Activated CD4-positive, alpha-beta T cell treated with anti-CD3 and anti-CD28 coated beads for 48 hours (primary cell): ENCODE data around the gene YWHAH.

Experiments used
- DNase-seq: peaks from one replicate; pipeline ENCODE4 v3.0.0-alpha.2; 2020

Gene YWHAH

DNA sequence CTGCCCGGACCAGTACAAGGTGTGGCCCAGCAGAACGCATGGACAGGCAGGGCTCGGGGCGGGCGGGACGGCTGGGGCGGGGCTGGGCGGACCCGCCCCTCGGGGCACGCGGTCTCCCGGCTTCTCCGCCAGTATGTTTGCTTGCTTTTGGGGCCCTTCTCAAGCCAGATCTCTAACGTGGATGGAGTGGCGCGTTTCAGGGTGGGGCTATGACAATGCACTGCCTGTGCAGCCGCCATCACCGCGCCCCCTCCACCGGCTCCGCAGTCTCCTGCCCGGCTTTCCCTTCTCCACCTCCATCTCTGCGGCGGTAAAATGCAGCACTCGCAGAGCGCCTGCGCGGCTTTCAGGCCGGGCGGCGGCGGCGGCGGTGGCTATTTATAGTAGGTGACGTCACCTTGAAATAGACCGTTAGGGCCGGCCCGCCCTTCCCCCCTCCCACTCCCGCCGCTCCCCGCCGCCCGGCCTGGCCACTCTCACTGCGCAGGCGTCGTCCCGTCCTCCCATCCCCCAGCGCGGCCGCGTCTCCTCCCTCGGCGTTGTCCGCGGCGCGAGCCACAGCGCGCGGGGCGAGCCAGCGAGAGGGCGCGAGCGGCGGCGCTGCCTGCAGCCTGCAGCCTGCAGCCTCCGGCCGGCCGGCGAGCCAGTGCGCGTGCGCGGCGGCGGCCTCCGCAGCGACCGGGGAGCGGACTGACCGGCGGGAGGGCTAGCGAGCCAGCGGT is at the start of gene YWHAH:
Gene YWHAH (plus strand): TSS at position 558 of the 722 bp plus-strand sequence. CDS start 199 bp downstream, outside the sequence.
- DNase-seq = peak; percentile 95

DNA sequence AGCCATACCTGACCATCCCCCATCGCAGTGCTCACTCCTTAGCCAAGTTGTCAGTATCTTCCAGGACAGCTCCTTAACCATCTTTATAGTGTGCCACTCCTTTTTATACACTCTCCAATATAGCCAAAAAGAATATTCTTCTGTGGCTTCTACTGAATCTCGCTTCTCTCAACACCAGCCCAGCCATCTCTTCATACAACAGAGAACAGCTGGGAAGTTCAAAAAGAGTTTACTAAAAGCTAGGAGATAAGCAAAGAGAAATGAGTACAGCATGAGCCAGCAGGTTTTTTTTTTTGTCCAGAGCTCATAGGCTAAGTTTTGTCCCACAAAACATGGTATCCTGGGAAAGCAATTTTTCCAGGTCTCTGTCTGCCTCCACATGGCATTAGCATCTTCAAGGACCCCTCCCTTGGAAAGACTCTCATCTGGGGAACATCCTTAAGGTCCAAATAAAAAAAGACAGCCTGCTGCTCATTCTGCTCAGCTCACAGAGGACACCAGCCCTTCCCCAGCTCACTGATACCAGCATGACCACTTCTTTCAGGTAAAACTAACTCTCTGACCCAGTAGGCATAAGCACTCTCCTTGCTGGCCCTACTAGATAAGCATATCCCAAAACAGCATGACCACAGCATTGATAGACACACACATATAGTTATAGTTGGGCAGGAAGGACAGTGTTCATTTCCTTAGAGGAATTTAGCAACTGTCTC is 48.8 kb upstream of the YWHAH start:
- no peak for DNase-seq

DNA sequence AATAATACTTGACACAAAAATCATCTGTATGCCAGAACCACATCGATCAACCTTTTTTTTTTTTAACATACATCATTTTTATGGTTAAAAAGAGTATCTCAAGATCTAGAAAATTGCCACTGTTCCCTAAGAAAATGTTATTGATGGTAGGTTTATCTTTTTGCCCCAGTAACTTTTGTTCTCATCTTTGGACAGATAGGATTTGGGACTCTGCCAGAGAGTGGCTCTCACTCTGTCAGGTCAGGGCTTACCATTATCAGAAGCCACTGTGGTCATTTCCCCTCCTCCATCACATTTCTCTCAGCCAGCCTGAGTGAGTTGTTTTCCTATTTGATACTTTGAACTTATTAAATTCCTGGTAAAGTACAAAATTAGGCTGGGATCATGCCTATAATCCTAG is 47.9 kb upstream of the YWHAH start:
- no peak for DNase-seq

DNA sequence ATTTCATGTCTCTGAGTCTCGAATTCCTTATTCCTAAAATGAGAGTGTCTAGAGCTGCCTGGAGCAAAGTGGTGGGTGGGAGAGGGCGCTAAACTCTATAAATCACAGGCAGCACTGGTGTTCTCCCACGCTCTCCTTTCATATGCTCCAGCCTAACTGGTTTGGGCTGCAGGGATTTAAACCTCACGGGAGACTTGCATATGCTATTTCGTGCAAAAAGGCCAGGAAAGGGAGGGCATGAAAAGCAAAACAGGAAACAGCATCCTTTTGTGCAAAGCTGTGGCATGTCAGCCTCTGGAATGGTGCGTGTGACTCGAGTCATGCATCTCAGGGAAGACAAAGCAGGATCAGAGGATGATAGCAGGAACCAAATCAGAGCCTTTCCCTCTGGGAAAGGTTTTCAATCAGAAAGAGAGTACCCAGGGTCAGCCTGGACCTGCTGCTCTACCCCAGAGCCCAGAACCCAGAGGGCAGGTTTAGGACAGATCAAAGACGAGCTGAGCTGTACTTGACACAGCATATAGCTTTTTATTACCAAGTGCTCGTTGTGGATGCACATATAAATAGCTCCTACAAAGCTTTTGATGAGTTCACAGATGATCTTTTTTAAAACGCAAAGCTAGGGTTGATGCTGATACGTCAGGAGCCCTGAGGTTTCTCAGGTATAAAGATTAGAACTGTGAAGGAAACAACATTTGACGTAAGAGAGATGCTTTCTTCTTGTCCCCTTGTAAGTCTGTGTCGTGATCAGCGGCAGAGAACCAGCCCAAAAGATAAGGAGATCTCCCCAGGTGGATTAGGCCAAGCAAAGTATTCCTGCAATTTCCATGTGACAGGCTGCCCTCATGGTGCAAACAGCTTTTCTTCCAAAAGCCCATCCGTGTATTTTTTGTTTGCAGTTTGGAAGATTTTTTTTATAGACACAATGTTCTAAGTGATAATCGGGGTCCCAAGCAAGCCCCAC is 46.2 kb upstream of the YWHAH start:
- no peak for DNase-seq

DNA sequence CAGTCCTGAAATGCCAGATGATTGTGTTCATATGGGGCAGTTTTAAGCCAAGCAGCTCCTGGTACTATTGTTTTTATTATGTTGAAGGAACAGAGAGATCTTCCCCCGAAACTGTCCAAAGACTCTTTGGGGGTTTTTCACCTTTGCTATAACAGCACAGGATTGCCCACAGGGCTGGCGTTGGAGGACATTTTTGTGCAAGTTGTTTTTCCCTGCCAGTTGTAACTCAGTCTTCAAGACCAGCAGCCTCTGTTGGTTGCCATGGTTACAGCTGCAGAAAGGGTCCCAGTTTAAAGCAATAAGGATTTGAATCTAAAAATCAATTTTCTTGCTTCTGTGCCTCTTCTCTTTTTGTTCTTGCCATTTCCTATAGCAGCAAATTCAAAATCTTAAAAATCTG is 45.4 kb upstream of the YWHAH start:
- no peak for DNase-seq

DNA sequence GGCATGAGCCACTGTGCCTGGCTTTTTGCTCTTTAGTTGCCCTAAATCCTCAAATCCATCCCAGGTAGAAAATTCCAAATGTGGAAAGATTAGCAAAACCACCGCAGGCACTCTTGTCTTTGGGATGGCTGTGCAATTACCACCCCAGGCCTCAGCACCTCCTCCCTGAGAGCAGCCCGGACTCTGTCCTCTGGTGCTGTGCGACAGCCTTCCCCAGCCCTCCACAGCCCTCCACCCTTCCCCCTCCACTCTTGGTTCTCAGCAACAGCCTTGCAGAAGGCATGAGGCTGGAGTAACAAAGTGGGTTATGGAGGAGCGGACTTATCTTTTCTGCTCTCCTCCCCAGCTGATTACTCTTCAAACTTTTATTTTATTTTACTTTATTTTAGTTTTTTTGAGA is 44.7 kb upstream of the YWHAH start:
- no peak for DNase-seq

DNA sequence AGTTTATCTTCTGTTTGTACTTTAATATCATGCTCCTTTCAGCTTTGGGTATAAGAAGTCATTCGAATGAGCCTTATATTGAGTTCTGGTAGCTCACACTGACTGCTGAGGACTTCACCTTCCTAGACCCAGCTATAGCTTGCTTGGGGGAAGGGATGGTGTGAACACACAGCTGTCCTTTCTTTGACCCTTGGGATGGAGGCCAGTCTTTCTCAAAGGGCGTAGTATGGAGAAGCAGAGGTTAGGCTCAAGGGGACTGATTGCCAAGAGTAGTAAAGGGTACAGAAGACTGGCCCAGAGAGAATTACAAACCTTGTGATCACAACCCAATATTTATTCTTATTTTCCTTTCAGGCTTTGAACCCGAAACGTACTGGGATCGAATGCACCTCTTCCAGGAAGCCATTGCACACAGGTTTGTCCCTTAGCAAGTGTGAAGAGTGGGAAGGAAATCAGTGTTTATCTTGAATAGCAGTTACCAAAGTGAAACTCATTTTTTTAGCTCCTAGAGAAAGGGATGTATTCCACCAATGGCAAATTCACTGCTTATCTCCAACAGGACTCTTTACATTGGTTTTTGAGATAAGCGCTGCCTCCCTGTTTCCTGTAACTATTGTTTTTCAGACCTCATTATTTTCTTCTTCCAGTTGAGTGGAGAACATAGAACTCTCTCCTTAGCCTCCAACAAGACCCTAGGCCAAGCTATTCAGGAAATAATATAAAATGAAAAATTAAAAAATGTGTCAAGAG is 42.8 kb upstream of the YWHAH start:
- no peak for DNase-seq

DNA sequence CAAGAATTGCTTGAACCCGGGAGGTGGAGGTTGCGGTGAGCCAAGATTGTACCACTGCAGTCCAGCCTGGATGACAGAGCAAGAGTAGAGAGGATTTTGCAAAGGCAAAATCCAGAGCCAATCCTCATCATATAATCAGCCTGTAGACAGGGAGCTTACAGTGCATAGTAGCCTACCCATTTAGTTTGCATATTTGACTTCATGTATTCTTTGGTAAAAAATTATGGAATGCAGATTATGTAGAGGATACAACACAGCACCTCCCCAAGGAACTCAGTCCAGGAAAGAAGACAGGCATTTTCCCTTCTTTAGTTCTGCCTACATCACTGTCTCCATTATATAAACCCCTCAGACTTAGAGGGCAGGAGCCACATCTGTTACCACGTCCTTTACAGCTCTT is 39.7 kb upstream of the YWHAH start:
- DNase-seq = no peak

DNA sequence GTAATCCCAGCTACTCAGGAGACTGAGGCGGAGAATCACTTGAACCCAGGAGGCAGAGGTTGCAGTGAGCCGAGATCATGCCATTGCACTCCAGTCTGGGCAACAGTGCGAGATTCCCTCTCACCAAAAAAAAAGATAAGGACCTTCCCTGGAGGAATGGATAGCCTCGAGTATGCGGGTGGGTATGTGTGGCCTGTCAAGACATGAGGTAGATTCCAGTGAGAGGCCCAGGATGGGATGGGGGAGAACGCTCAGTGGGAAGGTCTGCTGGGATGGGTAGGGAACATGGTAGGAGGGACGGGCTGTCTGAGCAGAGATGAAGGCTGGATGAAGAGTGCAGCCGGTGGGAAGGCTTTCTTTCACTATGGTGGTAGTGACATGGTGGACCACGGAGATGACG is 39.0 kb upstream of the YWHAH start:
- DNase-seq = no peak

DNA sequence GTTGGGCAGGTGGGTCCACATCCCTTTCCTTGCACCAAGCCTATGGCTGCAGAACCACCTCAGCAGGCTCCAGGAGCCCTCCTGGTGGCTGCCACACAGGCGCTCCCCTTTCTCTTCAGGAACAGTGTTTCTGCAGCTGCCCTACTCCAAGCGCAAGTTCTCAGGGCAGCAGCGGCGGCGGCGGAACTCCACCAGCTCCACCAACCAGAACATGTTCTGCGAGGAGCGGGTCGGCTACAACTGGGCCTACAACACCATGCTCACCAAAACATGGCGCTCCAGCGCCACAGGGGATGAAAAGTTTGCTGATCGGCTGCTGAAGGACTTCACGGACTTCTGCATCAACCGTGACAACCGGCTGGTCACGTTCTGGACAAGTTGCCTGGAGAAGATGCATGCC is 38.2 kb upstream of the YWHAH start:
- no peak for DNase-seq

DNA sequence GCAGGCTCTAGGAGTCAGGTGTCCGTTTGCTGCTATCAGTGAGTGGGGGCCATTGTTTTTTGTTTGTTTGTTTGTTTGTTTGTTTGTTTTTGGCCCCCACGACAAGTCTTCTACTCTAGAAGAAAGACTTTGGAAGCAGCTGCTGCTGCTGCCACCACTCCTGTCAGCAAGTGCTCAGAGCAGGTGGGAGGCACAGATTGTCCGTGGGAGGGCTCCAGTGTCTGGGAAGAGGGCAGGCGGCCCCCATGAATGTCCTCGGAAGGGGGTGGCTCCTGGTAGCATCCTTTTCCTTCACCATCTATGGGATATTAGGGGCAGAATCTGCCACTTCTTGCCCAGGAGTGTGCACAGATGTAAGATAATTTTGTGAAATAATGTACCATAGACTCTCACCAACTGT is 37.8 kb upstream of the YWHAH start:
- DNase-seq = no peak

DNA sequence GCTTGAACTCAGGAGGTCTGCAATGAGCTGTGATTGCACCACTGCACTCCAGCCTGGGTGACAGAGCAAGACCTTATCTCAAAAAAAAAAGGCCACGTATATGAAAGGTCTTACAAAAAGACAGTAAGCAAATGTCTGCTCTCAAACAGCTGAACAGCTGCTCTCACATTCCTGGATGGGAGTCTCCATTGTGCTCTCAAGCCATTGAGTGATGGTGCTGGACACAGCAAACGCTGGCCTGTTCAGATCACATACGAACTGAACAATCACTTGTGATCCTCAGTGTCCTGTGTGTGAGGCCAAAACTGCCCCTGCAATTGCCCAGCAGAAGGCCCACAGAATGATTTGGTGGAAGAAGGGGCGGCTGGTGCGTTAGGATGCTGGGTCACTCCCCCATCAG is 34.4 kb upstream of the YWHAH start:
- DNase-seq = no peak

DNA sequence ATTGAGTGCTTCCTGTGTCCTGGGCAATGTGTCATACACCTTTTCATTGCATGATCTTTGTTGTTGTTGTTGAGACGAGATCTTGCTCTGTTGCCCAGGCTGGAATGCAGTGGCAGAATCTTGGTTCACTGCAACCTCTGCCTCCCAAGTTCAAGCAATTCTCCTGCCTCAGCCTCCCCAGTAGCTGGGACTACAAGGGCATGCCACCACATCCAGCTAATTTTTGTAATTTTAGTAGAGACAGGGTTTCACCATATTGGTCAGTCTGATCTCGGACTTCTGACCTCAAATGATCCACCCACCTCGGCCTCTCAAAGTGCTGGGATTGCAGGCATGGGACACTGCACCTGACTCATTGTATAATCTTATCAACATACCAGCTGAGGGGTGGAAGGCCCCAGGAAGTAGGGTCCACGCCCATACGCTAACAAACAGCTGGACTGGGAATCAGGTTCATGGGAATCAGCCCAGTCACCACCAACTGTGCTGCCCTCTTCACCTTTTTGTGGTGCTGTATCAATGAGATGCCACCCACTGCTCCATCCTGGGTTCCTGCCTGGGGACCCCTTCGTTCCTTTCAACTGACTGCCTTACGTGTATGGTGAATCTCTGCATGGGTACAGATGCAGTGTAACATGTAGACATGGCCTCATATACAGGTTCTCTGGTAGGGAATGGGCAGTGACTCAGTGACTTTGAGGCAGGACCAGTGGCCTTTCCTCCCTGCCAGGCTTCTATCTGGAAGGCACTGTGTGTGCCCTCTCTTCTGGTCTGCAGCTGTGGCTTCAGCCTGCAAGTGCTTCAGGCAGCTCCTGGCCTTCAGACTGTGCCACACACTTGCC is 32.5 kb upstream of the YWHAH start:
- DNase-seq = no peak

DNA sequence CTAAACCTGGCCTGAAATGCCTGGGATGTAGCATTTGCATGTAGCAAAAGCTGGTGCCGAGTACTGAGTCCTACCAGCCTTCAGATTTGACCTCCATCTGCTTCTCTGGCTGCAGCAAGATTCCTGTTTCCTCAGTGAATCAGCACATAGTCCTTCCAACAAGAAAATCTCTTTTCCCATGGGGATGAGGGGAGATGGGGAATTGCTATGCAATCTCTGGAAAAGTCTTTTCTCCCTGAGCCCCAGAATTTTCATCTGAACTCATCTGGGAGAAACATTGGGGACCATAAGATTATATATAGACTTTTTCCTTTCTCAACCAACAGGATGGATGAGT is 32.0 kb upstream of the YWHAH start:
- DNase-seq = no peak

DNA sequence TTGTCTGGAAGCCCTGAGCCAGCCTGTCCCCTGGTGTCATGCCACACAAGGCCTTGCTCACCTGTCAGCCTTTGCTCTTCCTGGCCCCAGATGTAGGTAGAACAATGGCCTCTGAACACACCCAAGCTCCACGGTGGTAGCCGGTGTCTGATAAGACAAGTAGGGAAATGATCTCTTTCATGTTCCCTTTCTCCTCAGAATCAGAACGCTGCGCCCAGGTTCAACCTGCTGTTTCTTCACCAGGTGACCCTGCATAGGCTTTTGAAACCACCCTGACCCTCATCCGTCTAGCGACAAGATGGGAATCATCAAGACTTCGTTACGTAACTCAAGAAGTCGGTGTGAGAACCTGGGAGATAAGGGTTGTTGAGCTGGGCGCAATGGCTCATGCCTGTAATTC is 28.7 kb upstream of the YWHAH start:
- DNase-seq = no peak

DNA sequence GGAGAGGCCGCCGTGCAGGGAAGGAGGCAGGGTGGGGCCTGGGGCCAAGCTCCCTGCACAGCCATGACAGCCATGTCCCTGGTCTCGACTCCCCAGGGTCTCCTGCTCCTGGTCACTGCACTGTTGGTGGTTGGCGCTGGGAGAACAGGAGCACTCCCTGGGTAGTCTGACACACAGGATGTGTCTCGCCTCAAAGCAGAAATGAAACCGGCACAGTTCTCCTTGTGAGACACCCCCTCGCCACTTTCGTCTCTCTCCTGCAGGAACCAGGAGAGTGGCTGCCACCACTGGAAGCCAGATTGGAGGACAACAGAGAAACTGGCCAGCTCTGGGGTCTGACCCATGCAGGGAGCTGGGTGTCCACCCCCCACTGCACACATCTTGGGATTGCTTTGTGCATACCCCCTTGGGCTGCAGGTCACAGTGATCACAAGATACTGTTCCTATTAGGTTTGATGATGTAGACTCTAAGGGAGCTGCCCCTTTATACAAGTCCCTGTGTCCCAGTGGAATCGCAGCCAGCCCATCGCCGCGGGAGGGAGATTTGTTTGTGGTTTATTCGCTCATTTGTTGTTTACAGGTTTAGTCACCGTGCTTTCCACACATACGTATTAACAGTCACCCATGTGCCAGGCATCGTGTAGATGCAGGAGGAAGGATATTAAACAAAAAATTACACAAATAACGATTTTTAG is 27.0 kb upstream of the YWHAH start:
- DNase-seq = peak; percentile 18

DNA sequence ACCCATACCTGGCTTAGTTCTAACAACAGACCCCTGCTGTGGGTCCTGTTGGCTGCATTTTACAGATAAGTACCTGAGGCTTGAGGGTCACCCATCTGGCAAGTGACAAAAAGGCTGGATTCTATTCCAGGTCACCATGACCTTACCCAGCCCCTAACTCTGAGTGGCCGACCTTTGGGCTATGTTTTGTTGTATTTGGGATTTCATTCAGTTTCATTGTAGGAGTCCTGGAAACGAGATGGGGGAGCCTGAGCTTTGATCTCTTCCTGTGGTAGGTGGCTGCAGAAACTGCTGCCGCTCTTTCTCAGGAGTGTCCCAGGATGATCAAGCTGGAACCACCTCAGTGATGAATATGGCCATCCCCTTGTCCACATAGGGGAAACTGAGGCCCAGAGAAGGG is 24.6 kb upstream of the YWHAH start:
- DNase-seq = no peak

DNA sequence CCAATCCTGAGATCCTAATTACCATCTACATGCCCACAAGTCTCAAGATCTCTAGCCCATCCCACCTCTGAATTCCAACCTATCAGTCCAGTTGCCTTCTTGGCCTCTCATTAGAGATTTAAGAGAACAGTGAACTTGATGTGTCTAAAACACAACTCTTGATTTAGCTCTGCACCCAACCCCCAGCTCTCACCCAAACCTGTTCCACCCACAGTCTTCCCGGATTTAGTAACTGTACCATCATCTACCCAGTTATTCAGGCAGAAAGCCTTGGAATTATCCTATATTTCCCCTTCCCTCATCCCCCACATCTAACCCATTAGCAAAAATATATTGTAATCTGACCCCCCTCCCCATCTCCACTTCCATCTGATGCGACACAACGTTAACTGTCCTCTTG is 24.0 kb upstream of the YWHAH start:
- no peak for DNase-seq

DNA sequence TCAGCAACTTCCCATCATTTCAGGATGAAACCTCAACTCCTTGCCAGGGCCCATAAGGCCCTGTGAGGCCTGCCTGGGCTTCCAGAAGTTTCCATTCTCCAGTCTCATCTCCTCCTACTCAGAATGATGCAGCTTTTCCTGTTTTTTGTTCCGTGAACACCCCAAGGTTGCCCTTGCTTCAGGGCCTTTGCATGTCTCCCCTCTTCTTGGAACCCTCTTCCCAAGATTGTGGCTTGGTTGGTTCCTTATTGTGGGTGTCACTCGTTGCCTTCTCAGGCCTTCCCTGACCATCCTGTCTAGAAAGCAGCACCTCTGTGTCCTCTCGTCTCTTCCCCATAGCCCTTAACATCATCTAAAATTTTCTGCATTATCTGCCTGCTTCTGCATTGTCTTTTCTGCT is 23.2 kb upstream of the YWHAH start:
- no peak for DNase-seq

DNA sequence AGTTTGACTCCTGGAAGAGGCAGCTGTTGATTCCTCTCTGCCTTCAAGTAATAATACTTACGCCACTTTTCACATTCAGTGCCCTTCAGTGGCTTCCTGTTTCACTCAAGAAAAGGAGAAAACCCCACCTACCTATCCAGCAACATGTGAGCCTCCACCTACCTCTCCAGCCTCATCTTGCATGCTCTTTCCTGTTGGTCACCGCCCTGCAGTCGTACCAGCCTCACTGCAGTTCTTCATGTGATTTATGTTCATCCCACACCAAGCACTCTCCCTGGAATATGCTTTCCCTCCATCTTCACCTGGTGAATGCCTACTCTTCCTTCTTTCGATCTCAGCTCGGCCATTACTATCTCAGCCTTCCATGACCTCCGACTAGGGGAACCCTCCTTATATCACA is 21.8 kb upstream of the YWHAH start:
- no peak for DNase-seq

DNA sequence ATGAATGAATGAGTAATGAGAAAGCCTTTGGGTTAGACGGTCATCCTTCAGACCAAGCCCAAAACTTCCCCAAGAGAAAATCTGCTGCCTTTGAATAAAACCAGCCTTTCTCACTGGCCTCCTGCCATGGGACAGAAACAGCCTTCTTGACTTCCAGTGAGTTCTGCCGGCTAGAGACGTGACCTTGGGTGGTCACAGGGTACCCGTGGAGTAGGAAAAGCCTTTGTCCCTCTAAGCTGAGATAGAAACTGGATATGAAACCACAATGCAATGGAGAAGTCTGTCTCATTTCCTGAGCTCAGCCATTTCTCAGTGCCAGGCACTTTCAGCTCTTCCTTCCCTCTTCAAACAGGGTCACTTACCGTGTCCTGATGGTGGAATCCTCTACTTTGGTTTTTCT is 21.2 kb upstream of the YWHAH start:
- DNase-seq = no peak
